ENCODE results near the gene NAV2. TPM values are rescaled to one million over a fixed set of nuclear protein-coding genes. Genes with fewer than 3 reads are reported as not detected.

NAV2 gene
- total RNA-seq, 1 experiment from 2014 or later: 139 TPM

- DNase-seq (ENCODE audit: unreplicated experiment): no peak
- intact Hi-C loops (cut with micrococcal nuclease): loop anchor here (1.0 kb wide), 1 partner anchor 18 kb away; no protein-coding TSS in a partner anchor
- Mint-ChIP-seq H3K4me1 (ENCODE audit: insufficient read depth, unreplicated experiment) (peaks cover 27% of the 10 kb centered on the region), H3K27me3 (ENCODE audit: insufficient read depth, unreplicated experiment) (no peaks in the 10 kb centered on the region), H3K27ac (ENCODE audit: low read depth, unreplicated experiment) (no peak overlapping the region), H3K4me3 (ENCODE audit: unreplicated experiment) (no peak overlapping the region), H3K9me3 (ENCODE audit: unreplicated experiment) (no peaks in the 10 kb centered on the region), H3K36me3 (ENCODE audit: insufficient read depth, unreplicated experiment) (no peaks in the 10 kb centered on the region)
- no peak for TF ChIP-seq CTCF (IDR thresholded peaks at IDR 0.05; ENCODE audit: unreplicated experiment)
- POLR2A ChIA-PET: interaction anchor here (0.6 to 4.0 kb wide), 9 partner anchors 15 to 133 kb away, joined by 3 to 22 read pairs (median 3); partner anchors contain the start of gene NAV2
- BruUV-seq (replicated peaks): no TSS peak
- CTCF ChIA-PET: interaction anchor here (0.6 to 2.4 kb wide), 6 partner anchors 9 to 657 kb away, joined by 3 to 8 read pairs (median 3); no protein-coding TSS in a partner anchor
Measured at GRCh38 chr11:19697721-19698121, 14.9 kb upstream of the NAV2 start.

GRCh38 chr11:19698493-19699292 is 13.9 kb upstream of the NAV2 start:
- POLR2A ChIA-PET: interaction anchor here (0.6 to 4.0 kb wide), 15 partner anchors 8 to 133 kb away, joined by 3 to 22 read pairs (median 4); partner anchors contain the start of gene NAV2
- no peaks in the 10 kb centered on the region for H3K36me3 Mint-ChIP-seq (ENCODE audit: insufficient read depth, unreplicated experiment)

GRCh38 chr11:19701421-19701820 is 11.2 kb upstream of the NAV2 start:
- no peak for TF ChIP-seq CTCF (IDR thresholded peaks at IDR 0.05; ENCODE audit: unreplicated experiment)
- H3K27me3 Mint-ChIP-seq (ENCODE audit: insufficient read depth, unreplicated experiment): no peaks in the 10 kb centered on the region
- H3K27ac Mint-ChIP-seq (ENCODE audit: low read depth, unreplicated experiment): no peak overlapping the region
- H3K36me3 Mint-ChIP-seq (ENCODE audit: insufficient read depth, unreplicated experiment): no peaks in the 10 kb centered on the region
- CTCF ChIA-PET: no interaction called here
- H3K9me3 Mint-ChIP-seq (ENCODE audit: unreplicated experiment): no peaks in the 10 kb centered on the region
- POLR2A ChIA-PET: interaction anchor here (0.6 to 2.0 kb wide), 3 partner anchors 11 to 72 kb away, joined by 3 to 9 read pairs (median 3); partner anchors contain the start of gene NAV2
- intact Hi-C loops (cut with micrococcal nuclease): no loop called here
- no TSS peak for BruUV-seq (replicated peaks)
- peaks cover 18% of the 10 kb centered on the region for H3K4me1 Mint-ChIP-seq (ENCODE audit: insufficient read depth, unreplicated experiment)
- no peak overlapping the region for H3K4me3 Mint-ChIP-seq (ENCODE audit: unreplicated experiment)
- no peak for DNase-seq (ENCODE audit: unreplicated experiment)

More at GRCh38 chr11:19698493-19699292, 13.9 kb upstream of the NAV2 start:
- Mint-ChIP-seq H3K4me1 (ENCODE audit: insufficient read depth, unreplicated experiment) (peaks cover 27% of the 10 kb centered on the region), H3K27me3 (ENCODE audit: insufficient read depth, unreplicated experiment) (no peaks in the 10 kb centered on the region), H3K27ac (ENCODE audit: low read depth, unreplicated experiment) (peak overlapping the region; percentile 21), H3K4me3 (ENCODE audit: unreplicated experiment) (no peak overlapping the region), H3K9me3 (ENCODE audit: unreplicated experiment) (no peaks in the 10 kb centered on the region)
- no TSS peak for BruUV-seq (replicated peaks)
- CTCF ChIA-PET: interaction anchor here (0.6 to 2.5 kb wide), 13 partner anchors 10 to 656 kb away, joined by 3 to 8 read pairs (median 3); no protein-coding TSS in a partner anchor
- peak; percentile 98 for DNase-seq (ENCODE audit: unreplicated experiment)
- no peak for TF ChIP-seq CTCF (IDR thresholded peaks at IDR 0.05; ENCODE audit: unreplicated experiment)
- intact Hi-C loops (cut with micrococcal nuclease): loop anchor here (1.0 kb wide), 1 partner anchor 17 kb away; no protein-coding TSS in a partner anchor

GRCh38 chr11:19702620-19703019 is 10.0 kb upstream of the NAV2 start:
- TF ChIP-seq CTCF (IDR thresholded peaks at IDR 0.05; ENCODE audit: unreplicated experiment): no peak
- POLR2A ChIA-PET: interaction anchor here (0.7 to 2.0 kb wide), 2 partner anchors 10 to 643 kb away, joined by 3 to 9 read pairs; partner anchors contain the start of gene NAV2

More at GRCh38 chr11:19702620-19703019, 10.0 kb upstream of the NAV2 start:
- CTCF ChIA-PET: interaction anchor here (0.6 to 1.0 kb wide), 4 partner anchors 9 to 408 kb away, joined by 3 read pairs; no protein-coding TSS in a partner anchor
- Mint-ChIP-seq H3K27me3 (ENCODE audit: insufficient read depth, unreplicated experiment) (no peaks in the 10 kb centered on the region), H3K9me3 (ENCODE audit: unreplicated experiment) (no peaks in the 10 kb centered on the region), H3K27ac (ENCODE audit: low read depth, unreplicated experiment) (no peak overlapping the region), H3K4me3 (ENCODE audit: unreplicated experiment) (no peak overlapping the region), H3K36me3 (ENCODE audit: insufficient read depth, unreplicated experiment) (no peaks in the 10 kb centered on the region), H3K4me1 (ENCODE audit: insufficient read depth, unreplicated experiment) (peaks cover 15% of the 10 kb centered on the region)
- no TSS peak for BruUV-seq (replicated peaks)
- intact Hi-C loops (cut with micrococcal nuclease): no loop called here
- DNase-seq (ENCODE audit: unreplicated experiment): no peak
